ENCODE data around the gene SYT14.
"Not testable (repeated sequence)": the region's sequence is repeated elsewhere in the genome, so short reads cannot be mapped to it uniquely, and the experiment has no call there.

Gene SYT14

DNA sequence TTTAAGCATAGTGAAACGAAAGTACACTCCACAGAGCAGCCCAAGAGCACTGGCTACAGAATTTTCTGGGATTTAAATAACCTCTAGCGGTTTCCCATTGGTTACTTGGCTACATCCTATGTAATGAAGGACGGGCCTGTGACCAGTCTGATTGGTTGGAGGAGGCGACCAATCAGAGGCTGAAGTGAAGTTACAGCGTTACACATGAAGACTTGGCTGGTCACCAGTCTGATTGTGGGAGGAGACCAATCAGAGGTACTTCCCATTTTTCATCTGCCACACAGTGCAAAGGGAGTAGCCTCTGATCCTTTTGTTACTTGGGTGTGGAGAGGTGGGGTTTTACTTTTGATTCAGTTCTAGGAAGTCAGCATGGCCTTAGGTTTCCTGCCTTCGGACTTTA is 151.8 kb downstream of the SYT14 start:
- Mint-ChIP-seq H3K4me3 (no peak overlapping the region), H3K9me3 (ENCODE audit: low read depth) (no peaks in the 10 kb centered on the region), H3K27ac (no peak overlapping the region), H3K36me3 (no peaks in the 10 kb centered on the region), H3K4me1 (ENCODE audit: low read depth) (no peaks in the 10 kb centered on the region), H3K27me3 (peaks cover 1% of the 10 kb centered on the region)

DNA sequence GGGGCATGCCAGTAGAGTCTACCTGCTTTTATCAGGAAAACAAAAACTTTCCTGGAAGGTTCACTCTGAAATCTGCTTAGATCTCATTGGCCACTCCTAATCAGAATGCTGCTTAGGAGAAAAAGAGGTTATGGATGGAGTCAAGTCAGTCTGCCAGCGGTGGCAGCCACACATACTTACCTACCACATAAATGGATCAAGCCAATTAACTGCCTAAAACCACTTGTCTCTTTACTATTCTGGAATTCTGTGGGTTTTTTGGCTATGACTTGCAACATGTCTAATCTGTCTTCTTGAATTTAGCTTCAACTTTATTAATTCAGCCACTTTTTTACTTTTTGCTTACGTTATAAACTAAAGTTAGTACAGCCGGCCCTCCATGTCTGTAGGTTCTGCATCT is 154.3 kb downstream of the SYT14 start:
- Mint-ChIP-seq H3K9me3 (ENCODE audit: low read depth) (no peaks in the 10 kb centered on the region), H3K4me3 (no peak overlapping the region), H3K4me1 (ENCODE audit: low read depth) (no peaks in the 10 kb centered on the region), H3K27me3 (peaks cover 5% of the 10 kb centered on the region), H3K27ac (no peak overlapping the region), H3K36me3 (no peaks in the 10 kb centered on the region)

- Mint-ChIP-seq H3K36me3 (no peaks in the 10 kb centered on the region), H3K4me1 (ENCODE audit: low read depth) (no peaks in the 10 kb centered on the region), H3K27me3 (peaks cover 5% of the 10 kb centered on the region), H3K4me3 (no peak overlapping the region), H3K9me3 (ENCODE audit: low read depth) (no peaks in the 10 kb centered on the region), H3K27ac (no peak overlapping the region)
These were observed 155.4 kb downstream of the SYT14 start for GRCh38 chr1:210093461-210093860.

DNA sequence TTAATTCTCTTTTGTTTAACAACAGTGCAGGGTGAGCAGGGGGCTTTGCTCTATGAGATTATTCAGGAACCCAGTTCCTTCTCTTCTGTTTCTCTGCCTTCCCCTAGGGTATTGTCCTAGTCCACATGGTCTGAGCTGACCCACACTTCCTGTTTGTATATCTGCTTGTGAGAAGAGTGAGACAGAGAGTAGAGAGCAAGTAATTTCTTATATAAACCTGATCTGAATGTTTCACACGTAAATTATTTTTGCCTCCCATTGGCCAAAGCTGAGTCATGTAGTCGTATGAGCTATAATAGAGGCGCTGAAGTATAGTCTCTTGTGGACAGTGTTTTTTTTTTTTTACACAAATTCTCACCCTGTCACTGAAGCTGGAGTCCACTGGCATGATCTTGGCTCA is 160.3 kb downstream of the SYT14 start:
- Mint-ChIP-seq H3K9me3 (ENCODE audit: low read depth) (no peaks in the 10 kb centered on the region), H3K27me3 (peaks cover 4% of the 10 kb centered on the region), H3K4me1 (ENCODE audit: low read depth) (no peaks in the 10 kb centered on the region), H3K27ac (no peak overlapping the region), H3K4me3 (no peak overlapping the region), H3K36me3 (no peaks in the 10 kb centered on the region)

GRCh38 chr1:210099921-210100320 is 161.9 kb downstream of the SYT14 start:
- no peaks in the 10 kb centered on the region for H3K4me1 Mint-ChIP-seq (ENCODE audit: low read depth)
- no peak overlapping the region for H3K4me3 Mint-ChIP-seq
- H3K9me3 Mint-ChIP-seq (ENCODE audit: low read depth): no peaks in the 10 kb centered on the region
- peaks cover 7% of the 10 kb centered on the region for H3K27me3 Mint-ChIP-seq
- no peak overlapping the region for H3K27ac Mint-ChIP-seq
- no peaks in the 10 kb centered on the region for H3K36me3 Mint-ChIP-seq

- Mint-ChIP-seq H3K4me3 (no peak overlapping the region), H3K36me3 (no peaks in the 10 kb centered on the region), H3K27ac (no peak overlapping the region)
These were observed 166.1 kb downstream of the SYT14 start for GRCh38 chr1:210104103-210104502.

GRCh38 chr1:210112906-210113305 is 174.9 kb downstream of the SYT14 start:
- H3K4me3 Mint-ChIP-seq; H3K27ac Mint-ChIP-seq; H3K27me3 Mint-ChIP-seq; H3K9me3 Mint-ChIP-seq (ENCODE audit: low read depth); H3K36me3 Mint-ChIP-seq; H3K4me1 Mint-ChIP-seq (ENCODE audit: low read depth): not testable (repeated sequence)

More at GRCh38 chr1:210104103-210104502, 166.1 kb downstream of the SYT14 start:
- no peaks in the 10 kb centered on the region for H3K9me3 Mint-ChIP-seq (ENCODE audit: low read depth)
- H3K27me3 Mint-ChIP-seq: peaks cover 10% of the 10 kb centered on the region
- no peaks in the 10 kb centered on the region for H3K4me1 Mint-ChIP-seq (ENCODE audit: low read depth)

- H3K27ac Mint-ChIP-seq: no peak overlapping the region
- H3K4me3 Mint-ChIP-seq: no peak overlapping the region
- H3K27me3 Mint-ChIP-seq: no peaks in the 10 kb centered on the region
- no peaks in the 10 kb centered on the region for H3K4me1 Mint-ChIP-seq (ENCODE audit: low read depth)
- H3K36me3 Mint-ChIP-seq: no peaks in the 10 kb centered on the region
- H3K9me3 Mint-ChIP-seq (ENCODE audit: low read depth): no peaks in the 10 kb centered on the region
These were observed 179.2 kb downstream of the SYT14 start for GRCh38 chr1:210117198-210117597.

GRCh38 chr1:210117681-210118170 is 179.7 kb downstream of the SYT14 start:
- H3K9me3 Mint-ChIP-seq (ENCODE audit: low read depth): no peaks in the 10 kb centered on the region
- H3K27ac Mint-ChIP-seq: no peak overlapping the region
- H3K36me3 Mint-ChIP-seq: no peaks in the 10 kb centered on the region
- no peaks in the 10 kb centered on the region for H3K4me1 Mint-ChIP-seq (ENCODE audit: low read depth)
- H3K4me3 Mint-ChIP-seq: no peak overlapping the region
- H3K27me3 Mint-ChIP-seq: no peaks in the 10 kb centered on the region

DNA sequence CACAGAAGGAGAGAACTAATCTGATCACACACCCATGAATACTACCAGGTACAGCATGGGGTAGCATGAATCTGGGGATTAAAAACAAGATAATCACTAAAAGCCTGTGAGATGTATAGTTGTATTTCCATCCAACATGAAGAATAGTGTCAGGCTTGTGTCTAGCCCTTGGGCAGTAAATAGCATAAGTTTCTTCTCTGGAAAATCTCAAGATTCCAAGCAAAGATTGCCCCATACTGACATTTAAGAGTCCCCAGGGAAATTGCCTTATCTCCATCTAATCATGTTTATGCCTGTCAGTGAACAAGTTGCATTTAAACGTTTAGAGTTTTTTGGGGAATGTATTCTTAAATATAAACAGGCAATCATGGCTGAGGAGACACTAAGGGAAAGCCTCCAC is 185.4 kb downstream of the SYT14 start:
- Mint-ChIP-seq H3K4me3 (no peak overlapping the region), H3K27ac (no peak overlapping the region), H3K4me1 (ENCODE audit: low read depth) (no peaks in the 10 kb centered on the region), H3K36me3 (no peaks in the 10 kb centered on the region), H3K9me3 (ENCODE audit: low read depth) (no peaks in the 10 kb centered on the region), H3K27me3 (peaks cover 2% of the 10 kb centered on the region)

DNA sequence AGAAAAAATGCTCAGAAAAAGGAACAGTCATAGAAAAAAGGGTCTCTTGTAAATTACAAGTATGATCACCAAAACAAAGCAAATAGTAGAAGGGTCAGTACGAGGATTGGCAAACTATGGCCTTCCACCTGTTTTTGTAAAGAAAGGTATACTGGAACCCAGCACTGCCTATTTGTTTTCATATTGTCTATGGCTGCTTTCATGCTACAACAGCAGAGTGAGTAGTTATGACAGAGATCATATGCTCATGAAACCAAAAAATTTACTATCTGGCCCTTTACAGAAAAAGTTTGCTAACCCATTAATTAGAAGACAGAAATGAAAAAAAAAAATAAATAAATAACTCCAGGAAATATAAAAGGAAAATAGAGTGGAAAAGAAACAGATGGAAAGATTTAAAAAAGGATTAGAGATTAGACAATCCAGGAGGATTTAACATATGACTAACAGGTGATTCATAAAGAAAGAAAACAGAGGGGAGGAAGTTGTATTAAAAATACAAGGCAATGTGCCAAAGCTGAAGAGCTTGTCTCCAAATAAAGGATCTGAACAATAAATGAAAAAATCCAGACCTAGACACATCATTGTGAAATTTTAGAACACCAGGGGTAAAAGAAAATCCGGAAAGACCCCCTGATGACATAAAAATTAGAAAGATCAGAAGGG is 186.0 kb downstream of the SYT14 start:
- H3K4me1 Mint-ChIP-seq (ENCODE audit: low read depth): no peaks in the 10 kb centered on the region
- no peaks in the 10 kb centered on the region for H3K36me3 Mint-ChIP-seq
- H3K27me3 Mint-ChIP-seq: peaks cover 2% of the 10 kb centered on the region
- H3K9me3 Mint-ChIP-seq (ENCODE audit: low read depth): no peaks in the 10 kb centered on the region
- no peak overlapping the region for H3K27ac Mint-ChIP-seq
- H3K4me3 Mint-ChIP-seq: no peak overlapping the region

DNA sequence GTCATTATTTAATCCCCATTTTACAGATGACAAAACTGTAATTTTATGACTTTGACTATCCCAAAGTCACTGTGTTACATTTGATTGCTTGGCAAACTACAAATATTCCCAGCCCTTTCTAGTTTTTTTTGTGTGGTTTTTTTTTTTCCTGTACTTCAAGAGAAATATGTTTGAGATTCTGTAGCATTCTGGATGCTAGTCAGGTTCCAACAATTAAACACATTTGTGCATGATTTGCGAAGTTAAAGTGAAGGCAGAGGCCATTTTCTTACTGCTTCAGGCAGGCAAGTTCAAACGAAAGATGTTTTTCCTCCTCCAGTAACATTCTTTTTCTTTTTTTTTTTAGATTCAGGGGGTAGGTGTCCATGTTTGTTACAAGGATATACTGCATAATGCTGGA is 186.7 kb downstream of the SYT14 start:
- H3K4me3 Mint-ChIP-seq: no peak overlapping the region
- H3K27ac Mint-ChIP-seq: no peak overlapping the region
- H3K36me3 Mint-ChIP-seq: no peaks in the 10 kb centered on the region
- H3K4me1 Mint-ChIP-seq (ENCODE audit: low read depth): no peaks in the 10 kb centered on the region
- H3K27me3 Mint-ChIP-seq: peaks cover 2% of the 10 kb centered on the region
- no peaks in the 10 kb centered on the region for H3K9me3 Mint-ChIP-seq (ENCODE audit: low read depth)

- Mint-ChIP-seq H3K4me1 (ENCODE audit: low read depth) (no peaks in the 10 kb centered on the region), H3K4me3 (no peak overlapping the region), H3K27me3 (peaks cover 2% of the 10 kb centered on the region), H3K27ac (no peak overlapping the region), H3K36me3 (no peaks in the 10 kb centered on the region), H3K9me3 (ENCODE audit: low read depth) (no peaks in the 10 kb centered on the region)
These were observed 187.1 kb downstream of the SYT14 start for GRCh38 chr1:210125143-210125542.

- H3K27me3 Mint-ChIP-seq: peaks cover 2% of the 10 kb centered on the region
- no peak overlapping the region for H3K4me3 Mint-ChIP-seq
- H3K27ac Mint-ChIP-seq: no peak overlapping the region
- H3K36me3 Mint-ChIP-seq: no peaks in the 10 kb centered on the region
- no peaks in the 10 kb centered on the region for H3K9me3 Mint-ChIP-seq (ENCODE audit: low read depth)
- no peaks in the 10 kb centered on the region for H3K4me1 Mint-ChIP-seq (ENCODE audit: low read depth)
These were observed 191.1 kb downstream of the SYT14 start for GRCh38 chr1:210129092-210129491.

- Mint-ChIP-seq H3K36me3 (no peaks in the 10 kb centered on the region), H3K4me3 (no peak overlapping the region), H3K4me1 (ENCODE audit: low read depth) (no peaks in the 10 kb centered on the region), H3K9me3 (ENCODE audit: low read depth) (no peaks in the 10 kb centered on the region), H3K27ac (no peak overlapping the region), H3K27me3 (peaks cover 2% of the 10 kb centered on the region)
These were observed 191.7 kb downstream of the SYT14 start for GRCh38 chr1:210129759-210130158.

DNA sequence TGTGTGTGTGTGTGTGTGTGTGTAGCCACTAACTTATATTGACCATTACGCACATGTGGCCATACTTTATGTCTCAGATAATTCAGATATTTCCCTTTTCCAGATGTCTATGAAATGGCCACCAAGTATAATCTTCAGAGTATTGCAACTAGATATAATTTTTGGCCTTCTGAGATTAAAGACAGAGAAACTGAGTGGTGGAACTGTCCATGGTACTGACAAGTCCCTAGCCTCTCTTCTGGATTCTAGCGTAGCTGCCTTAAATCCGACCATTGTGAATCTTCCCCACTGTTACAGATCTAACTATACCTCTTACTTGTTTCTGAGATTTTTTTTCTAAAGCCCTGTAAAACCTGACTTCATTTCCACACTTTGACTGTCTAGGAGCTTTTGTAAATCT is 194.6 kb downstream of the SYT14 start:
- Mint-ChIP-seq H3K4me3 (no peak overlapping the region), H3K36me3 (no peaks in the 10 kb centered on the region), H3K9me3 (ENCODE audit: low read depth) (no peaks in the 10 kb centered on the region), H3K4me1 (ENCODE audit: low read depth) (no peaks in the 10 kb centered on the region), H3K27me3 (peaks cover 7% of the 10 kb centered on the region), H3K27ac (no peak overlapping the region)
